ENCODE data around the gene MCC. TPM values are rescaled to one million over a fixed set of nuclear protein-coding genes. Genes with fewer than 3 reads are reported as not detected.

MCC gene
- total and polyA plus RNA-seq, 2 donors from 2014 or later = 2.4 to 20.6 TPM

- H3K9me3 ChIP-seq (ENCODE audit: control insufficient read depth in 2 of 3, insufficient read depth in 1 of 3, low read length in 3 of 3) = no peaks in the 10 kb centered on the region
- no peak overlapping the region for H3K4me3 ChIP-seq (ENCODE audit: low read length in 3 of 3)
- FAIRE-seq = no peak
Observed at GRCh38 chr5:113025596-113025995, 462.7 kb downstream of the MCC start.

GRCh38 chr5:113024076-113024697 is 464.1 kb downstream of the MCC start:
- intact Hi-C loops (cut with DNase I) = no loop called here

More at GRCh38 chr5:113025596-113025995, 462.7 kb downstream of the MCC start:
- intact Hi-C loops (cut with DNase I) = no loop called here
- H3K36me3 ChIP-seq (ENCODE audit: control insufficient read depth in 2 of 3, insufficient read depth in 3 of 3, low read length in 3 of 3) = peaks cover 2 to 14% (median 14%) of the 10 kb centered on the region in 3 donors
- DNase-seq = no peak
- no peak overlapping the region for H3K9ac ChIP-seq (ENCODE audit: low read length in 3 of 3)
- H3K27me3 ChIP-seq (ENCODE audit: control insufficient read depth, insufficient read depth, low read length) = no peaks in the 10 kb centered on the region
- TF ChIP-seq CTCF (IDR thresholded peaks at IDR 0.05; ENCODE audit: borderline replicate concordance, extremely low read depth, insufficient read depth) = no peak
- H3K4me1 ChIP-seq (ENCODE audit: control insufficient read depth in 2 of 3, insufficient read depth in 2 of 3, low read depth in 1 of 3, low read length in 3 of 3) = no peaks in the 10 kb centered on the region
- H3K27ac ChIP-seq (ENCODE audit: low read depth in 2 of 2, low read length in 2 of 2) = no peak overlapping the region

GRCh38 chr5:113022661-113023060 is 465.6 kb downstream of the MCC start:
- no peak overlapping the region for H3K27ac ChIP-seq (ENCODE audit: low read depth in 2 of 2, low read length in 2 of 2)

More at GRCh38 chr5:113024076-113024697, 464.1 kb downstream of the MCC start:
- Histone ChIP-seq H3K4me1 (ENCODE audit: control insufficient read depth in 2 of 3, insufficient read depth in 2 of 3, low read depth in 1 of 3, low read length in 3 of 3) (no peaks in the 10 kb centered on the region), H3K36me3 (ENCODE audit: control insufficient read depth in 2 of 3, insufficient read depth in 3 of 3, low read length in 3 of 3) (peaks cover 2 to 14% (median 14%) of the 10 kb centered on the region in 3 donors), H3K9ac (ENCODE audit: low read length in 3 of 3) (no peak overlapping the region), H3K4me3 (ENCODE audit: low read length in 3 of 3) (no peak overlapping the region), H3K9me3 (ENCODE audit: control insufficient read depth in 2 of 3, insufficient read depth in 1 of 3, low read length in 3 of 3) (no peaks in the 10 kb centered on the region), H3K27me3 (ENCODE audit: control insufficient read depth, insufficient read depth, low read length) (no peaks in the 10 kb centered on the region), H3K27ac (ENCODE audit: low read depth in 2 of 2, low read length in 2 of 2) (no peak overlapping the region)
- TF ChIP-seq CTCF (IDR thresholded peaks at IDR 0.05; ENCODE audit: borderline replicate concordance, extremely low read depth, insufficient read depth) = no peak
- DNase-seq (no peak), FAIRE-seq (no peak)

More at GRCh38 chr5:113022661-113023060, 465.6 kb downstream of the MCC start:
- H3K36me3 ChIP-seq (ENCODE audit: control insufficient read depth in 2 of 3, insufficient read depth in 3 of 3, low read length in 3 of 3) = peaks cover 6 to 13% (median 10%) of the 10 kb centered on the region in 3 donors
- no peaks in the 10 kb centered on the region for H3K9me3 ChIP-seq (ENCODE audit: control insufficient read depth in 2 of 3, insufficient read depth in 1 of 3, low read length in 3 of 3)
- DNase-seq = no peak
- no peak for FAIRE-seq
- no peaks in the 10 kb centered on the region for H3K4me1 ChIP-seq (ENCODE audit: control insufficient read depth in 2 of 3, insufficient read depth in 2 of 3, low read depth in 1 of 3, low read length in 3 of 3)
- no peaks in the 10 kb centered on the region for H3K27me3 ChIP-seq (ENCODE audit: control insufficient read depth, insufficient read depth, low read length)
- TF ChIP-seq CTCF (IDR thresholded peaks at IDR 0.05; ENCODE audit: borderline replicate concordance, extremely low read depth, insufficient read depth) = no peak
- H3K9ac ChIP-seq (ENCODE audit: low read length in 3 of 3) = no peak overlapping the region
- no peak overlapping the region for H3K4me3 ChIP-seq (ENCODE audit: low read length in 3 of 3)
- intact Hi-C loops (cut with DNase I) = no loop called here

Measured in kidney (tissue), 14 donors.